Cerebellar cortex (tissue), 1 donor: ENCODE data around the gene RMDN3.

Source experiments
- DNase-seq: peaks from one replicate; pipeline ENCODE4 v3.0.0-alpha.2; 2015; ENCODE audit warnings: low spot score

Gene RMDN3

GRCh38 chr15:40693904-40694687, 61.0 kb downstream of the RMDN3 start:
- no peak for DNase-seq

GRCh38 chr15:40691737-40692136, 63.3 kb downstream of the RMDN3 start:
- DNase-seq: no peak

- no peak for DNase-seq
Measured at GRCh38 chr15:40688932-40689799, 65.9 kb downstream of the RMDN3 start.
